ENCODE data around the gene CKLF.
"Not testable (repeated sequence)": the region's sequence is repeated elsewhere in the genome, so short reads cannot be mapped to it uniquely, and the experiment has no call there.

CKLF gene

DNA sequence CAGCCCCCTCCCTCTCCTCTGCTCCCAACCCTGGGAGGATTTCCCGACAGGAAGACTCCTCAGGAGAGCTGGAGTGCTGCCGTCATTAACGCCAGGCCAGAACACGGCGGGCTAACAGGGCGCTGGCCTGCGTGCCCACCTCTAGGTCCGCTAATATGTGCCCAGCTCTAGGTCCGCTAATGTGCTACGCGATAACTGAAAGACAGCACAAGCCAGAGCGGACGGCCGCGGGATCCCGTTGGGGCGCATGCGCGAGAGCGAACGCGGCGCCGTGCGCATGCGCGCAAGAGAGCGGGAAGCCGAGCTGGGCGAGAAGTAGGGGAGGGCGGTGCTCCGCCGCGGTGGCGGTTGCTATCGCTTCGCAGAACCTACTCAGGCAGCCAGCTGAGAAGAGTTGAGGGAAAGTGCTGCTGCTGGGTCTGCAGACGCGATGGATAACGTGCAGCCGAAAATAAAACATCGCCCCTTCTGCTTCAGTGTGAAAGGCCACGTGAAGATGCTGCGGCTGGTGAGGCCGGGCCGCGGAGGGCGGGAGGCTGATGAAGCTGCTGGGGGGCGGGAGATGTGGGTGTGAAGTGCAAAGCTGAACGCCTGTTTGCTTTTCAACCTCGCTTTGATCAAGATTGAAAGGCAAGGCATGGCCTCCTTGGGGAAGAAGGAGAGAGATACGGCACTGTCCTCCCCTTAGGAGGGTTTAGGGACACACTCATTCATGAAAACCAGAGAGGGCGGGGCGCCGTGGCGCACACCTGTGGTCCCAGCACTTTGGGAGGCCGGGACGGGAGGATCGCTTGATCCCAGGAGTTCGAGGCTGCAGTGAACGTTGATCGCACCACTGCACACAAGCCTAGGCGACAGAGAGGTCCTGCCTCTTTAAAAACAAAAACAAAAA lies at the start of gene CKLF:
Gene CKLF, plus strand, starts transcription at position 291 of the 892 bp plus-strand sequence. Its CDS starts 140 bp downstream, at position 431.
- peak; percentile 84 for DNase-seq (ENCODE audit: low read depth)

GRCh38 chr16:66503030-66503429 lies 49.3 kb upstream of the CKLF start:
- DNase-seq (ENCODE audit: low read depth): no peak

GRCh38 chr16:66503612-66504011 lies 48.8 kb upstream of the CKLF start:
- no peak for DNase-seq (ENCODE audit: low read depth)

- no peak for DNase-seq (ENCODE audit: low read depth)
Observed at GRCh38 chr16:66507731-66508239, 44.6 kb upstream of the CKLF start.

DNA sequence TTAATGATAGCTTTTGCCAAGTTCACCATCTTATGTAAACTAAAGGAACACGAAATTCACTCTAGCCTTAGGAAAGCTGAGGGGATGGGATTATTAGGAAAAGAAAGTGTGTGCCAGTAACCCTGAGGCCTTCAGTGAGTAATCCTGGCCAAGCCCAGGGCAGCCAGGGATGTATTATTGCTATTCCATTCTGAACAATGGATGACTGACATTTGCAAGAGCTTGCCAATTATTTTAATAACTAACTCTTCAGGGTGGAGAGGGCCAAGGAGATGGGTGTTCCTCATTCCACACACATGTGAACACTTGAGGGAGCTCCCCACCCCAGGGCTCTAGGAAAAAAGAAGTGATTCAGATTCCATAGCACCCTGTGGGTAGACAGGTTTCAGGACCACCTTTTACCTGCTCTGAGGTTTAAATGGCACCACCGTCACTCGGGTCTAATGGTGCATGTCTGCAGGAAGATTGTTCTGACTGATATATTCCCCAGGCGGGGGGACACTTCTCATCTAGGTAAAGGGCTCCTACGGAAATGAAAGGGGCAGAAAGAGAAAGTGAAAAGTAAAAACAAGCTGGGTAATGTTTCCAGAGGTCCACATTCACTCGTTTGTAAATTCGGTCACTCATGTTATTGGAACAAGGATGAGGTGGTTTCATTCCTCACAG lies 44.0 kb upstream of the CKLF start:
- DNase-seq (ENCODE audit: low read depth): peak; percentile 36

GRCh38 chr16:66508914-66509496 lies 43.4 kb upstream of the CKLF start:
- no peak for DNase-seq (ENCODE audit: low read depth)

DNA sequence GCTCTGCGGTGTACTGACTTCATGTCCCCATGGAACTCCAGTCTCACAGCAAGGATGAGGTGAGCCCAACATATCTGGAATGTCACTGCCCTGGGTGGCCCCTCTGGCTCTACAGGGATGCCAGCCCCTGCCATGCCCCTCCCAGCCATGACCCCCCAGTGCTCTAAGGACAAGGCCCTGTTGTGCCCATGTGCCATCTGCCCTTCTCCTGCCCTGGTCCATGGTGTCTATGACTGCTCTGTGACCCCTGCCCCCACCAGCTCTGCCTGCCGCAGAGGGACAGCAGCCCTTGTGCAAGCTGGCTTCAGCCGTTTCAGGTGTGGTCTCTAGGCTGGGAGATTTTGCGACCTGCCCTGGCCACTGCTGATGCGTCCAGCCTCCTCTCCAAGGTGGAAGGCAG lies 42.8 kb upstream of the CKLF start:
- DNase-seq (ENCODE audit: low read depth): no peak

DNA sequence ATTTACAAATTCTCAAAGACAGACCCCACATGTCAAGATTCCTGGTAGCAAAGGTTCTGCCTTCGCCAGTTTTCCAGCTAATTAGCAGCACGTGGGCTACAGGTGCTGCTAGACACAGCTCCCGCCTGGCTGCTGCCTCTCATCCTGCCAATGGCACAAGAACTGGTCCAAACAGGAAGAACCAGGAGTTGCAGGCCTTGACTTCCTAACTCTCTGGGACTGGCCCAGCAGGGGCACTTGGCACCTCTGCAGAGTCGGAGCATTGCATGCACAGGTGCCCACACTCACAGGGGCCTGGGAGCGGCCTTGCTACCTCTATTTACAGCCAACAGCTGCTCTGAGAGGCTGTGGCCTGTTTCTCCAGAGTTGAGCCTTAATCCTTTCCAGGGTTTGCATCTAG lies 42.1 kb upstream of the CKLF start:
- DNase-seq (ENCODE audit: low read depth): no peak

GRCh38 chr16:66510711-66511601 lies 41.4 kb upstream of the CKLF start:
- no peak for DNase-seq (ENCODE audit: low read depth)

DNA sequence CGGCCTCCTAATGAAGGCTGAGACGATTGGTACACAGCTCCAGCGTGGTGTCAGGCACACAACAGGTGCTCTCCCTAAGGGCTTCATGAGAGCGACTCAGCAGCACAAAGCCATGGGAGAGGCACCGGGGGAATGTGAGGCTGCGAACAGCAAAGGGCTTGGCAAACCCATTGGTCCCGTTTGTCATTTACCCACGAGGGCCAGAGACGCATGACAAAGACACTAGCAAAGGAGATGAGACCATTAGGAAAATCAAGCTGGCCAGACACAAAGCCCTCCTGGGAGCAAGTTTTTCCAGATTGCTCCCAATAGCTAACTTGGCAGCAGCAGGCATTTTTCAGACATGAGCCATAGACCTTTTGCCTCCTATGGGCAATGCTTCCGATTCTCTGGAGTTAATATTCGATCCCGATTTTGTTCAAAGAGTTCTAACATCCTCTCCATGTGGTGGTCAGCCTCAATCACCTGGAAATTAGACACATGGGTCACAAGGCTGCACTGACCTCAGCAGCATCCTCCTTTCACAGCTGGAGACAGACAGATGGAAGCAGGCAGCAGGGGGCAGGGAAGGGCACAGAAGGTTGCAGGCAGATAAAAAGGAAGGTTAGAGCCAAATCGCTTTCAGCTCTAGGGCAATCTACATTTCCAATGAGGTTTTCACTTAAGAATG lies 40.6 kb upstream of the CKLF start:
- peak; percentile 70 for DNase-seq (ENCODE audit: low read depth)

DNA sequence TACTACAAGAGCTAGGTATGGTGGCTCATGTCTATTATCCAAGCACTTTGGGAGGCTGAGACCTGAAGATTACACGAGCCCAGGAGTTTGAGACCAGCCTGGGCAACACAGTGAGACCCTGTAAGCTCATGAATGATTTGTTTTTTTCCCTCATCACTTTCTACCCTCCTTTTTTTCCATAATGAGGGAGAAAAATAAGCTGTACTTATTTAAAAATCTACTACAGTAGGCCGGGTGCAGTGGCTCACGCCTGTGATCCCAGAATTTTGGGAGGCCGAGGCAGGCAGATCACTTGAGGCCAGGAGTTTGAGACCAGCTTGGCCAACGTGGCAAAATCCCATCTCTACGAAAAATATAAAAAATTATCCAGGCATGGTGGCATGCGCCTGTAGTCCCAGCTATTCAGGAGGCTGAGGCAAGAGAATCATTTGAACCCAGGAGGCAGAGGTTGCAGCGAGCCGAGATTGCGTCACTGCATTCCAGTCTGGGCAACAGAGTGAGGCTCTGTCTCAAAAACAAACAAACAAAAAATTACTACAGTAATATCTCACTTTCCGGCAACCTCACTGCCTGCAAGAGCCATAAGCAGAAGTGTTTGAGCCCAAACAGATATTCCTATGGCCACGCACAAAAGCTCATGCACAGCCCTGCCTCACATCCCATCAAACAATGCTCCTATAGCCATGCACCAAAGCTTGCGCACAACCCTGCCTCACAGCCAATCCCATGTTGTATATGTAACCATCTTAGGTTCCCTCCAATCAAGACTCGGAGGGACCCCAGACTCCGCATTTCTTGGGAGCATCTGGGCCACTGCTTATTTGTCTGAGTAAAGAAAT lies 39.9 kb upstream of the CKLF start:
- peak; percentile 78 for DNase-seq (ENCODE audit: low read depth)

DNA sequence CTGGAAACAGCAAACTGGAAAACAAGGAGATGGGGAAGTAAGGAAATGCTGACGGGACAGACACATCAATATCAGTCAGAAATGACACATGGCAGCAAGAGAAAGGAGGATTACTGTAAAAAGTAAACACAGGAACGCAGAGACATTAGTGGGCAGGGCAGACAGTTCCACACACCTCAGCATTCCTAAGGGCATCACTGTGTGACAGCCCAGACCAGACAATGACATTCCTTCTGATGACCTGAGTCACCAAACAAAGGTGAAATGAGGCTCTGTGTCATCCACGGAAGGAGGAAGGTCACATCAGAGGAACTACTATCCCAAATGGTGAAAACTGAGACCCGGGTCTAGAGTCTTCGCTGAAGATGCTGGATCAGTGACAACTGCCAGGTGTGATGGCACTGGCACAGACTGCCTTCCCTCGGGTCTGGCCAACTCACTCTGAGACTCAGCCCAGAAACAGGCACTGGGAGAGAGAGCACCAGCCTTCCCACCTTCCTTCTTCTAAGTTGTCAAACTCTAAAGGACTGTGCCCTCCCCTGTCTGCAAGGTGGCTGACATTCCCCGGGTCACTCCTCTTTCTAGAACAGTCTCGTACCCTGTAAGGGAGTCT lies 39.2 kb upstream of the CKLF start:
- DNase-seq (ENCODE audit: low read depth): no peak

DNA sequence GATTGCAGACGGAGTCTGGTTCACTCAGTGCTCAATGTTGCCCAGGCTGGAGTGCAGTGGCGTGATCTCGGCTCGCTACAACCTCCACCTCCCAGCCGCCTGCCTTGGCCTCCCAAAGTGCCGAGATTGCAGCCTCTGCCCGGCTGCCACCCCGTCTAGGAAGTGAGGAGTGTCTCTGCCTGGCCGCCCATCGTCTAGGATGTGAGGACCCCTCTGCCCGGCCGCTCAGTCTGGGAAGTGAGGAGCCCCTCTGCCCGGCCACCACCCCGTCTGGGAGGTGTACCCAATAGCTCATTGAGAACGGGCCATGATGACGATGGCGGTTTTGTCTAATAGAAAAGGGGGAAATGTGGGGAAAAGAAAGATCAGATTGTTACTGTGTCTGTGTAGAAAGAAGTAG lies 38.0 kb upstream of the CKLF start:
- DNase-seq (ENCODE audit: low read depth): not testable (repeated sequence)

DNA sequence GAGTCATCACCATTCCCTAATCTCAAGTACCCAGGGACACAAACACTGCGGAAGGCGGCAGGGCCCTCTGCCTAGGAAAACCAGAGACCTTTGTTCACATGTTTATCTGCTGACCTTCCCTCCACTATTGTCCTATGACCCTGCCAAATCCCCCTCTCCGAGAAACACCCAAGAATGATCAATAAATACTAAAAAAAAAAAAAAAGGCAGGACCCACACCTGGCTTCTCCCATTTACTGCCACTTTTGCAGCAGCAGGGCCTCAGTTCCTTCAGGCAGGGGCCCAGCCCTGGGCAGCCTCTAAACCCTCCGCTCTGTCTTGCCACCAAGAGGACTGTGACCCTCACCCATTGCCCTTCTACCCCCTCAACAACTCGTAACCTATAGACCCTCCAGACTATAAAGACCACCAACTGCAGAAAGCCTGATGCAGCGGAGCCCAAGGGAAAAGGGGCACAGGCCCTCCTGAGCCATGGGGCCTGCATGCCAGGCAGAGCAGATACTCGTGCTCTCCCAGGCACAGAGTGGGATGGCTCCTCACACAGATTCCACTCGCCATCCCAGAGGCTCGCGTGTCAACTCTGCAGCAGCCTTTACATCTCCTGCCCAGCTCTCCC lies 37.3 kb upstream of the CKLF start:
- not testable (repeated sequence) for DNase-seq (ENCODE audit: low read depth)

DNA sequence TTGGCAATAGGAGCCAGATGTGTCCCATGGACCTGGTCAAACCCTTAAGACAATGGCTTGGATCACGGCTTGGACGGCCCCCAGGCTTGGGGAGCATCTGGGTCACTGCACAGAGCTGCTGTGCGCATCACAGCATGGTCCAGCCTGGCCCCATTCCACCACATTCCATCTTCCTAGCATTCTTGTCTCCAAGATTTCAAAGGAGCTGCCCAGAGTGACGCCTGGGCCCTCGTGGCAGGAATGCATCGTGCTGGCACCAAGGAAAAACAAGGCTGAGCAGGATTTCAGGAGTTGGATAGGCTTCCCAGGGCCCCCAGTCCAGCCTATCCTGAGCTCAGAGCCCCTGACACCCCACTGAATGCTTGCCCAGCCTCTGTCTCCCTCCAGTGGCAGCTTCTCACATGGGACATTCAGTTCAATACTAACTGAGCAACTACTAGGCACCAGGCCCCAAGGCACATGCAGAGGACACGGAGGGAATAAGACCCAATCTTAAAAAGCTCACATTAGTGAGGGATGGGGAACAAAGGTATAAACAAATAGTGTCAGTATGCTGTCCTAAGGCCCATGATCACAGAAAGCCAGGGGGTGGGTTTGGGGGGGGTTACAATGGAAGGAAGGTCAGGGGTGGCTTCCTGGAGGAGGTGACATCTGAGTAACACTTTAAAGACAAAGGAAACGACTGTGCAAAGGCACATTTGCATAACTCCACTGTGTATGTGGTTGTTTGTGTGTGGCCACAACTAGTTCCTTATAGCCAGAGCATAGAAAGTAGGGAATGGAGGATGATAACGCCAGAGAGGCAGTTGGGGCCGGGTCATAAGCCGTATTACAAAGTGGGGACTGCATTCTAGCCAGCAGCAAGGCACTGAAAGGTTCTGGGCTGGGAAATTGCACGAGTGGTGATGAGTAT lies 36.5 kb upstream of the CKLF start:
- DNase-seq (ENCODE audit: low read depth): peak; percentile 66

DNA sequence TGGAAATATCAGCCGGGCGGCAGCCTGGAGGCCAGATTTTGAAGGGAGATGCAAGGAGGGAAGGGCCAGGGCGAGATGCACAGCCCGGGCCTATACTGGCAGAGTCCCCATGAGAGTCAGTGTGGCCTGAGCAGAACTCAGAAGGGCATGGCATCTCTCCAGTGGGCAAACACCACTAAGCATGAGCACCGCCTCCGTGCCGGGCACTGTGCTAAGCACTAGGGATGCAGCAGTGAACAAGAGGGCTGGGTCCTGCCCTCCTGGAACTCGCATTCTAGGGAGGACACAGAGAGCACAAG lies 35.9 kb upstream of the CKLF start:
- no peak for DNase-seq (ENCODE audit: low read depth)

GRCh38 chr16:66516808-66517585 lies 35.4 kb upstream of the CKLF start:
- peak; percentile 100 for DNase-seq (ENCODE audit: low read depth)

All from iris pigment epithelial cell (primary cell).